Measurements from ENCODE around the gene SCAP. TPM values are rescaled to one million over a fixed set of nuclear protein-coding genes. Genes with fewer than 3 reads are reported as not detected.

The SCAP gene
- total and polyA plus RNA-seq, 2 experiments from 2014 or later, result 35.5 to 141 TPM

- Mint-ChIP-seq H3K27ac (no peak overlapping the region), H3K27me3 (ENCODE audit: insufficient read depth, low read depth, poor library complexity) (peaks cover 9% of the 10 kb centered on the region), H3K4me1 (peaks cover 13% of the 10 kb centered on the region), H3K36me3 (ENCODE audit: low read depth) (peaks cover 8% of the 10 kb centered on the region), H3K9me3 (no peaks in the 10 kb centered on the region), H3K4me3 (no peak overlapping the region)
- Histone ChIP-seq H3K4me1 (ENCODE audit: insufficient read depth) (no peaks in the 10 kb centered on the region), H3K79me2 (replicated peaks; ENCODE audit: insufficient read depth) (peaks cover 87% of the 10 kb centered on the region), H3K4me2 (no peak overlapping the region), H3F3A (replicated peaks; ENCODE audit: low read depth) (peaks cover 8% of the 10 kb centered on the region; the same call in 1 of the 2 replicates), H3K27me3 (ENCODE audit: insufficient read depth) (no peaks in the 10 kb centered on the region), H3K4me3 (no peak overlapping the region), H2AFZ (no peak overlapping the region), H3K27ac (ENCODE audit: low read depth) (no peak overlapping the region), H4K20me1 (replicated peaks; ENCODE audit: insufficient read depth) (peaks cover 40% of the 10 kb centered on the region), H3K9me2 (ENCODE audit: insufficient read depth) (no peaks in the 10 kb centered on the region), H3K36me3 (ENCODE audit: insufficient read depth) (no peaks in the 10 kb centered on the region)
- ATAC-seq (no peak), DNase-seq (ENCODE audit: low spot score) (no peak)
- no peak for TF ChIP-seq NANOG (IDR thresholded peaks at IDR 0.05; ENCODE audit: borderline replicate concordance)
- no peak for TF ChIP-seq ZNF462 (CRISPR knock-in tag; IDR thresholded peaks at IDR 0.05)
- TF ChIP-seq EZH2phosphoT487 (IDR thresholded peaks at IDR 0.05; ENCODE audit: unreplicated experiment), result no peak
- TF ChIP-seq STAT1 (IDR thresholded peaks at IDR 0.05; ENCODE audit: unreplicated experiment), result no peak
Measured at GRCh38 chr3:47385796-47386195, 89.9 kb downstream of the SCAP start.

DNA sequence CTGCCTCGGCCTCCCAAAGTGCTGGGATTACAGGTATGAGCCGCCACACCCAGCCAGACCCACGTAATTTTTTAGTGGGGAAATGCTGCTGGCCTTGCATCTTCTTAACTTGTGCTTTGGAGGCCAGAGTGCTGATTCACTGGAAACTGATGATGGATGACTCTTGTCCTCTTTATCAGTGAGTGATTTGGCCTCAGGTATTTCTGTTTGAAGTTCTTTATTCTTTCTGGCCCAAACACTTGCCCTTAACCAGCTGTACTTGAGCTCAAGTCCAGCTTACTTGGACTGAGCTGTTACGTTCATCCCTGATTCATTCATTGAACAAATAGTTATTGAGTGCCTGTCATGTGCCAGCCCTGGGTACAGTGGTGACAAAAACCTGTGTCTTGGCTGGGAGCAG, 90.7 kb downstream of the SCAP start:
- Histone ChIP-seq H3F3A (replicated peaks; ENCODE audit: low read depth) (peaks cover 13% of the 10 kb centered on the region), H3K4me2 (no peak overlapping the region), H3K27me3 (ENCODE audit: insufficient read depth) (no peaks in the 10 kb centered on the region), H3K27ac (ENCODE audit: low read depth) (no peak overlapping the region), H4K20me1 (replicated peaks; ENCODE audit: insufficient read depth) (peaks cover 33% of the 10 kb centered on the region), H3K4me3 (no peak overlapping the region), H3K79me2 (replicated peaks; ENCODE audit: insufficient read depth) (peaks cover 79% of the 10 kb centered on the region), H3K9me2 (ENCODE audit: insufficient read depth) (no peaks in the 10 kb centered on the region), H3K4me1 (ENCODE audit: insufficient read depth) (no peaks in the 10 kb centered on the region), H3K36me3 (ENCODE audit: insufficient read depth) (no peaks in the 10 kb centered on the region), H2AFZ (no peak overlapping the region)
- ATAC-seq (no peak), DNase-seq (ENCODE audit: low spot score) (no peak)
- H3K4me1 Mint-ChIP-seq, result peaks cover 14% of the 10 kb centered on the region
- TF ChIP-seq JUNB (IDR thresholded peaks at IDR 0.05; ENCODE audit: unreplicated experiment), result no peak
- no peak for TF ChIP-seq REST (IDR thresholded peaks at IDR 0.05; ENCODE audit: unreplicated experiment)
- no peak for TF ChIP-seq EZH2phosphoT487 (IDR thresholded peaks at IDR 0.05; ENCODE audit: unreplicated experiment)
- TF ChIP-seq NANOG (IDR thresholded peaks at IDR 0.05; ENCODE audit: borderline replicate concordance), result no peak
- no peak for TF ChIP-seq POLR2AphosphoS5 (IDR thresholded peaks at IDR 0.05; ENCODE audit: low read depth)
- H3K4me3 Mint-ChIP-seq, result no peak overlapping the region
- H3K27ac Mint-ChIP-seq, result no peak overlapping the region
- no peaks in the 10 kb centered on the region for H3K9me3 Mint-ChIP-seq
- H3K36me3 Mint-ChIP-seq (ENCODE audit: low read depth), result peaks cover 8% of the 10 kb centered on the region
- H3K27me3 Mint-ChIP-seq (ENCODE audit: insufficient read depth, low read depth, poor library complexity), result peaks cover 11% of the 10 kb centered on the region
